Measurements from ENCODE around the gene TBCD.
A peak's percentile ranks its signal among the peaks of the same experiment; 100 is the strongest.

Gene TBCD

DNA sequence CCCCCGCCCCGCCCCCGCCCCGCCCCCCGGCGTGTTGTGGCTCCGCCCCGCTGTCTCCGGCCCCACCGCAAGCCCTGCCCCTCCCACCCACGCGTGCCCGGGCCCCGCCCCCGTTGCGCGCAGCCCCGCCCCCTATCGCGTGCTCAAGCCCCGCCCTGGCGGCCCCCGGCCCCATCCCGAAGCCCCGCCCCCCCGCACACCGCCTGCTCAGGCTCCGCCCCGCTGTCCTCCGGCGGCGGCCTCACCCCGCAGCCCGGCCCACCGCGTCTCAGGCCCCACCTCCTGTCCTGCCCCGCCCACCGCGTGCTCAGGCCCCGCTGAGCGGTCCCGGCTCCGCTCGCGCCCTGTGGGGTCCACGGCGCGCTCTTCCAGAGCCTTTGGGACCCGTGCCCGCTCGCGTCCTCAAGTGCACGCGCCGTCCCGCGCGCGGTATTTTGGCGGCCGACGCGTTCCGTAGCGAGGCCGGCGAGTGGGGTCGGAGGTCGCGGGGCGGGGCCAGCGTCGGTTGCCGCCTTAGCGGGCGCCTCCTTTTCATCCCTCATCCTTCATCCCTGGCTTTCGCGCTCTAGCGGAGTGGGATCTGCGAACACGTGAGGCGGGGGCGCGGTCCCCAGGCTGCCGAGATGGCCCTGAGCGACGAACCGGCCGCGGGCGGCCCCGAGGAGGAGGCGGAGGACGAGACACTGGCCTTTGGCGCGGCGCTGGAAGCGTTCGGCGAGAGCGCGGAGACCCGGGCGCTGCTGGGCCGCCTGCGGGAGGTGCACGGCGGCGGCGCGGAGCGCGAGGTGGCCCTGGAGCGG is at the start of gene TBCD:
TBCD (plus strand) TSS at position 495 of the 800 bp plus-strand sequence; CDS start at position 624, 129 bp downstream.
- DNase-seq: peak; percentile 89

- no peak for DNase-seq
Observed at GRCh38 chr17:82702231-82702927, 49.5 kb upstream of the TBCD start.

DNA sequence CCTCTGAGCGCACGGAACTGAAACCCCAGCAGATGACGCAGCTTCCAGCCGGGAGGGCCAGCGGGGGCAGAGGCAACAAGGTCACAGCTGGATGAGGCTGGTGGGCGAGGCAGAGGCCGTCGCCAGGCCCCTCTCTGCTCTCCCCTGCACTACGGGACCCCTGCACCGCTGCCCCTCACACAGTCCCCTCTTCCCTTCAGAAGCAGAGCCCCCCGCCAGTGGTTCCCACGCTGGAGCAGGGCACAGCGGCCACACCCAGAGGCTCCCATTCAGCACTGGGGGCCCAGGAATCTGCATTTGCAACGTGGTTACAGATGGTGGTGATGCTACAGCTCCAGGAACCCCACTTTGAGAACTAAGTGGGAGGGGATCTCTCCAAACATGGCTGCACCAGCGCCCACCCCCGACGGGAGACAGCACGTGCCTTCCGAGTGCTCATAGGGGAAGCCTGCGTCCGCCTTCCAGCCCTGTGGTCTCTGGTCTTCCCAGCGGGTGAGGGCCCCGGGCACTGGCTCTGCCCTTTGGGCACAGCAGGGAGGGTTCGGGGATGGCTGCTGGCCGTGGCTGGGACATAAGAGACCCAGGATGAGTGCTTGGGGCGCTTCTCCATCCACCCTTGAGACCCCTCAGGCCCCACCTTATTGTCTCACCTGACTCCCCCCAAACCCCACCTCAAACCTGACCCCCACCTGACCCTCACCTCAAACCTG is 48.7 kb upstream of the TBCD start:
- no peak for DNase-seq

DNA sequence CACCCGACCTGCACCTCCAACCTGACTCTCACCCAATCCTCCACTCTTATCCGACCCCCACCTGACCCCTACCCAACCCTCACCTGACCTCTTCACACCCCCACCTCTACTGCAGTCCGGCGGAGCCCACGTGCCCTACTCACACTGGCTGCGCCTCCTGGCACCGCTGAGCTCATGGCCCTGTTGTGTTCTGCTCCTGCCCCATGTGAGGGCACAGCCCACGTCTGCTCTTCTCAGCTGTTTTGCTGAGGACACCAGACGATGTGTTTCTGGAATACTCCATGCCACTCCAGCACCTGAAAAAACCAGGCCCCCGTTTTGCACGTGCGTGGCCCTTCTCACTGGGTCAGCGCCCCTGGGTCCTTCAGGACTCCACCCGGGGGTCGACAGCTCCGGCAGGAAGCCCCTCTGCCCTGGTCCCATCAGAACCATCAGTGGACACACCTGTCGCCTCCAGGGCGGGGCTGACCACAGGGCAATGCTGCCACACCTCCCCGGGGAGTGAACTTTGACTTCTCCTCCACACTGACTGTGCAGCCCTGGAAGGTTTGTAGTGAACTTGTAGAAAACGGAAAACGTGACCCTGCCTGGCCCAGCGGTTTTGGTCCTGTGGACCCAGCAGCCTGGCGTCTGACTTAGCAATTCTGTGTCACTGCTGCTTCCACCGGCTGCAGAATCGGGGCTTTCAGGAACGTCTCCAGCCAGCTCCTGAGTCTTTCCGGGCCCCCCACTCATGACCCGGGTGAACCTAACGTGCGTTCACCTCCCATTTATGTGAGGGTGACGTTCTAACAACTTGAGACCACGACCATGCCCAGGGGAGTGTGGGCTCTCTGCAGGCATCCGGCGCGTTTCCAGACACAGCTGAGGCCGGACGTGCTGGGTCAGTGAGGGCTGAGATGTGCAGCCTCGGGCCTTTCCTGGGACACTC is 47.7 kb upstream of the TBCD start:
- DNase-seq: no peak

DNA sequence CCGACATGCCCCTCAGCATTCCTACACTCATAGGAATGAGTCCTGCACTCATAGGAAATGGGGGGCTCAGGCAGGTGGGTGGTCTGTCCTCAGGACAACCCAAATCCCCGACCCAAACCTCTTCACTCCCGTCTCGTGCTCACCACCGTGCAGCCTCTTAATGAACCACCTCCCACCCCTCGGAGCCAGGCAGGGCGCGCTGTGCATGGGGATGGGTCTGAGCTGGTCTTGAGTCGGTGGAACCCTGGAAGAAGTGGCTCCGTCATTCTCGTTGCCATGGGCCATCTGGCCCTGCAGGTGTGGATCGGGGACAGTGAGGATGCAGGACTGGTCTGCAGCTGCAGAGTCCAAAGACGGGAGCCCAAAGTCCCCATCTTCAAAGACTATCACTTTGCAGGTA is 47.0 kb upstream of the TBCD start:
- no peak for DNase-seq

DNA sequence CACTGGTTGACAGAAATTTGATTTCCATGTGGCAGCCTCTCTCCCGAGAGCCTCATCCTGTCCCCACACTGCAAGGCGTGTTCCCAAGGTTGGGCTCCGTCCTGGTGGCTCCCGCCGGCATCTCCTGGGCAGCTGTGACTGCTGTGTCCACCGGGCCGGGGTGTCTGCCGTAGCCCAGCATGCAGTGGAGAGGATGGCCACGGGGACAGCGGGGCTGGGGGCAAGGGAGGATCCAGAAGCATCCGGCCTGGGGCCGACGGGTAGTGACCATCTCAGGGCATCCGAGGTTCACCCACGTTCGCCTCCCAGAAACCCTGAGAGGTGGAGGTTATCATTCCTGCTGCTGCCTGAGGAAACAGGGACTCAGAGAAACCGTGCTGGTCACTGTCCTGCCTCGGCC is 46.1 kb upstream of the TBCD start:
- no peak for DNase-seq

GRCh38 chr17:82709024-82709675 is 42.7 kb upstream of the TBCD start:
- no peak for DNase-seq

DNA sequence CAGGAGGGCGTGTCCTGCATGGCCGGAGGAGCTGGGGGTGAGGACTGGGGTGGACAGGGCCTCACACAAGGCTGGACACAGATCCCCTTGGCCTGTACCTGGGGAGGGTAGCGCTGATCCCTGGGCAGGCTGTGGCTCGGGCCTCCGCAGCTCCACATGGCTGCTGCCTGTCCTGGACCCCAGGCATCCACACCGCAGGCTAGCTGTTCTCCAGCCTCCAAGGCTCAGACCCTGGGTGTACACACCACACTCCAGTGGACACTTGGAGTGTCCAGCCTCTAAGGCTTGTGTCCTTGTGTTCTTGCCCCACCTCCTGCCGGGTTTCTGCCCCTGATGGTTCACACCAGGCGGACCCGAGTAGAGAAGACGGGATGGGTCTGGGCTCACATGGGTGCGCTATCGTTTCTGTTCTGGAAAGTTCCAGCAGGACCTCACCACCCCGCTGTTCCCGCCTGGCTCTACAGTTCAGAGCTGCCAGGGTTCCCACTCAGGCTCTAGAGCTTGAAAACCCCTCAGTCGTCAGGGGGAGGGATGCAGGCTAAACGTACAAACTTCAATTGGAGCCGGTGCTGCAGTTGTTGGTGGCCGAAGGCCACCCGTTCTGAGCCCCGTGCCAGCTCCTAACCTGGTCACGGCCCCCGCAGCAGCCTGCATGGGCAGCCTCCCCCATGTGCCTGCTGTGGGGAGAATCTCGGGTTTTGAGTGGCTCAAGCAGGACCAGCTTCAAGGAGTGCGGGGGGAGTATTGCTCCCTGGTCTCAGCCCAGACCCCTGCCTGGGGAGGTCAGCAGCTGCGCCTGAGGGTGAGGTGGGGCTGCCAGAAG is 42.0 kb upstream of the TBCD start:
- no peak for DNase-seq

- DNase-seq: no peak
Observed at GRCh38 chr17:82710499-82711232, 41.2 kb upstream of the TBCD start.

DNA sequence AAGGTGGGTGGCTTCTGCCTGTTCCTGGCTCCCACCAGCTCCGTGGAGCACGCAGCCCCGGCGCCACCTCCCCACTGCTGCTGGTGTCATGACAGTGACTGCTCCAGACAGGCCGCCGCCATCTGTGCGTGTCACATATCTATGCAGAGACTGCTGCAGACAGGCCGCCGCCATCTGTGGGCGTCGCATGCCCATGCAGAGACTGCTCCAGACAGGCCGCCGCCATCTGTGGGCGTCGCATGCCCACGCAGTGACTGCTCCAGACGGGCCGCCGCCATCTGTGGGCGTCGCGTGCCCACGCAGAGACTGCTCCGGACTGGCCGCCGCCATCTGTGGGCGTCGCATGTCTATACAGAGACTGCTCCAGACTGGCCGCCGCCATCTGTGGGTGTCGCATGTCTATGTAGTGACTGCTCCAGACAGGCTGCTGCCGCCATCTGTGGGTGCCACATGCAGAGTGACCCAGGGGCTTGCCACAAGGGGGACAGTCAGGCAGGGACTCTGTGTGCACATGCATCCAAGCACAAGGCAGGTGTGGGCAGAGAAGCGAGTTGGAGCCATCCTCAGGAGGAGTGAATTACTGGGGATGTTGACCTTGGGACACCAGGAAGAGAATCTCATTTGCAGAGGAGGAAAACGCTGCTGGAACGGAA is 38.7 kb upstream of the TBCD start:
- no peak for DNase-seq

- DNase-seq: peak; percentile 94
Observed at GRCh38 chr17:82716203-82717010, 35.5 kb upstream of the TBCD start, which contains the start of gene FN3KRP. Gene FN3KRP (plus strand): TSS chr17:82716706. CDS start chr17:82716756, 50 bp downstream.

DNA sequence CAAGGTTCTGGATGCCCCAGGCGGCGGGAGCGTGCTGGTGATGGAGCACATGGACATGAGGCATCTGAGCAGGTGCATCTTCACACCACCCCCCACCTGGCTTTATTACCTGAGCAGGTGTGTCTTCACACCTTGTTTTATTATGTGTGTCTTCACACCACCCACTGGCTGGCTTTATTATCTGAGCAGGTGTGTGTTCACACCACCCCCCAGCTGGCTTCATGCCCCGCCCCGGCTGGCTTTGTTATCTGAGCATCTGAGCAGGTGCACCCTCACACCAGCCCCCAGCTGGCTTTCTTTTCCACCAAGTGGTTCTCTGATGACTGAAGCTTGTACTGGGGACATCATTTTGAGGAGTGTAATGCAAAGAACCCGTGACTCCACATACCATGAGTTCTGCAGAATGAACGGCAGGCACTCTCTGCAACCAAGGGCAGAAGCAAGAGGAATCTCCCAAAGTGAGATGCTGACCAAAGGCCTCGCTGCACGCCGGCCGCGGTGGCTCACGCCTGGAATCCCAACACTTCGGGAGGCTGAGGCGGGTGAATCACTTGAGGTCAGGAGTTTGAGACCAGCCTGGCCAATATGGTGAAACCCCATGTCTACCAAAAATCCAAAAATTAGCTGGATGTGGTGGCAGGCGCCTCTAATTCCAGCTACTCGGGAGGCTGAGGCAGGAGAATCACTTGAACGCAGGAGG is 32.7 kb upstream of the TBCD start:
- no peak for DNase-seq

DNA sequence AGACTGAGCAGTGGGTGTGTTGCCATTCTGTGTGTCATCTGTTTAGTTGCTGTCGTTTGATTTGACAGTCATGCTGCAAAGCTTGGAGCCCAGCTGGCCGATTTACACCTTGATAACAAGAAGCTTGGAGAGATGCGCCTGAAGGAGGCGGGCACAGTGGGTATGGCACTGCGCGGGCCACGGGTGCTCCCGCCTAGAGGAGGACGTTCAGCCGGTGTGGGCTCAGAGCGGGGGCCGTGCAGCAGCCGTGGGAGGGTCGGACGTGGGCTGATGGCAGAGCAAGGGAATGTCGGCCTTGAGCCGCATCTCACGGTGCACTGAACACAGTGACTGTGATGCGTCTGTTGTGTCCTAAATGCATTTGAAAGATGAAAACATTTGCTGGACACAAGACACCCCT is 31.7 kb upstream of the TBCD start:
- no peak for DNase-seq

DNA sequence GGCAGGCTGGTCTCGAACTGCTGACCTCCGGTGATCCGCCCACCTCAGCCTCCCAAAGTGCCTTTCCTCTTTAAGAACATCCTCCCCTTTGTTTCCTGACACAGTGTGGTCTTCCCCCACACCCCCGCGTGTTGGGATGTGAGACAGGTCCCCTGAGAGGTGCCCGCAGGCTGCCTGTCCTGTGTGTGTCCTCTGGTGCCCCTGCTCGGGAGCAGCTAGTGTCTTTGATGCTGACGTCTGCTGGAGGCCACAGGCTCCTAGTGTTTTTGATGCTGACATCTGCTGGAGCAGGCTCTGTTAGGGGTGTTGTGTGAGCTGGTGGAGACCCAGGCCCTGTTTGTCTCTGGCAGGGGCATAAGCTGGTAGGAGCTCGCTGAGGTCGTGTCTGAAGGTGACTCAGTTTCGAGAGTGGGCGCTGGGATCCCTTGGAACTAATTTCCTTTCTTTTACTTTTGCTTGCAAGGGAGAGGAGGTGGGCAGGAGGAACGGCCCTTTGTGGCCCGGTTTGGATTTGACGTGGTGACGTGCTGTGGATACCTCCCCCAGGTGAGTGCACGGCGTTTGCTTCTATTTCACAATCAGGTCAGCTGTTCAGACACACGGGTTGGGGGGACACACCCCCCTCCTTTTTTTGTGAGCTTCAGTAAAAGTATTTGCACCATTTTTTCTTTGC is 29.4 kb upstream of the TBCD start:
- DNase-seq: no peak

- DNase-seq: no peak
Observed at GRCh38 chr17:82723169-82723807, 28.6 kb upstream of the TBCD start.

GRCh38 chr17:82726427-82726826 is 25.4 kb upstream of the TBCD start:
- no peak for DNase-seq

All from midbrain (tissue), 1 donor.